Endodermal cell (in vitro differentiated cells): ENCODE measurements around the gene ZNF446. TPM values are rescaled to one million over a fixed set of nuclear protein-coding genes. Genes with fewer than 3 reads are reported as not detected.

Source experiments
- DNase-seq: peaks from one replicate; pipeline ENCODE4 v3.0.0-alpha.2; 2017
- H3K27ac ChIP-seq: 2 replicates; pipeline ENCODE4 v1.5.1; 2013; ENCODE audit warnings: mild to moderate bottlenecking, low read depth, low read length, moderate library complexity
- H3K27me3 ChIP-seq: 2 replicates; pipeline ENCODE4 v1.6.1; 2013; ENCODE audit warnings: mild to moderate bottlenecking, low read length, moderate library complexity; ENCODE audit not compliant: insufficient read depth, control insufficient read depth, poor library complexity, severe bottlenecking
- H3K36me3 ChIP-seq: 2 replicates; pipeline ENCODE4 v1.7.0; 2013; ENCODE audit warnings: mild to moderate bottlenecking, low read length, moderate library complexity; ENCODE audit not compliant: control insufficient read depth, insufficient read depth
- H3K4me1 ChIP-seq: one replicate; pipeline ENCODE4 v1.7.0; 2013; ENCODE audit warnings: low read length; ENCODE audit not compliant: control insufficient read depth, insufficient read depth
- H3K4me3 ChIP-seq: 2 replicates; pipeline ENCODE4 v1.5.1; 2013; ENCODE audit warnings: mild to moderate bottlenecking, low read length, moderate library complexity
- H3K9ac ChIP-seq: 2 replicates; pipeline ENCODE4 v1.6.1; 2013; ENCODE audit warnings: mild to moderate bottlenecking, low read length, moderate library complexity; ENCODE audit not compliant: poor library complexity, severe bottlenecking; ENCODE audit errors: extremely low read depth
- H3K9me3 ChIP-seq: 2 replicates; pipeline ENCODE4 v1.6.1; 2013; ENCODE audit warnings: mild to moderate bottlenecking, low read length, moderate library complexity; ENCODE audit not compliant: control insufficient read depth
- H3K27ac Mint-ChIP-seq: 2 replicates; pipeline ENCODE4 v1.8.0; 2020; ENCODE audit warnings: mixed read lengths
- H3K27me3 Mint-ChIP-seq: 2 replicates; pipeline ENCODE4 v1.8.0; 2021; ENCODE audit warnings: mild to moderate bottlenecking, mixed read lengths; ENCODE audit not compliant: insufficient read depth
- H3K36me3 Mint-ChIP-seq: 2 replicates; pipeline ENCODE4 v1.8.0; 2020; ENCODE audit warnings: low read depth, mixed read lengths
- H3K4me1 Mint-ChIP-seq: 2 replicates; pipeline ENCODE4 v1.8.0; 2020; ENCODE audit warnings: mixed read lengths
- H3K4me3 Mint-ChIP-seq: 2 replicates; pipeline ENCODE4 v1.8.0; 2020; ENCODE audit warnings: mild to moderate bottlenecking, moderate library complexity, mixed read lengths
- H3K9me3 Mint-ChIP-seq: 2 replicates; pipeline ENCODE4 v1.8.0; 2020; ENCODE audit warnings: mild to moderate bottlenecking, mixed read lengths
- CTCF ChIP-seq: fragments of 200-600 bp; sonication (generic); conservative IDR thresholded peaks from 2 replicates; pipeline ENCODE4 v1.5.0; 2021; ENCODE audit warnings: antibody characterized with exemption, mild to moderate bottlenecking
- WGBS, 2 experiments: methylation state at CpG; one replicate each; pipeline versions ENCODE4 v1.1.5 to v1.1.7; 2013; ENCODE audit warnings: missing lambda C conversion rate in 2 of 2, mixed read lengths in 1 of 2; ENCODE audit not compliant: insufficient coverage in 1 of 2, insufficient read length in 1 of 2; 5-methylcytosine and 5-hydroxymethylcytosine counted together
- total RNA-seq, 2 donors: library from RNA; stranded (reverse); fragmentation: NEBNext Ultra II Directional in 1 of 2; extraction: Animal tissue kit (Norgen Biotek cat#: 25700) in 1 of 2; gene quantifications; 2 replicates in 1 of 2; 3 replicates in 1 of 2; pipeline ENCODE4 v1.2.1, GENCODE V29; 2021

The ZNF446 gene
- total RNA-seq, 2 donors from 2014 or later: 10.4 to 10.7 TPM

GRCh38 chr19:58474997-58475713, 997 bp upstream of the ZNF446 start:
- H3K4me1 Mint-ChIP-seq: peaks cover 11% of the 10 kb centered on the region

DNA sequence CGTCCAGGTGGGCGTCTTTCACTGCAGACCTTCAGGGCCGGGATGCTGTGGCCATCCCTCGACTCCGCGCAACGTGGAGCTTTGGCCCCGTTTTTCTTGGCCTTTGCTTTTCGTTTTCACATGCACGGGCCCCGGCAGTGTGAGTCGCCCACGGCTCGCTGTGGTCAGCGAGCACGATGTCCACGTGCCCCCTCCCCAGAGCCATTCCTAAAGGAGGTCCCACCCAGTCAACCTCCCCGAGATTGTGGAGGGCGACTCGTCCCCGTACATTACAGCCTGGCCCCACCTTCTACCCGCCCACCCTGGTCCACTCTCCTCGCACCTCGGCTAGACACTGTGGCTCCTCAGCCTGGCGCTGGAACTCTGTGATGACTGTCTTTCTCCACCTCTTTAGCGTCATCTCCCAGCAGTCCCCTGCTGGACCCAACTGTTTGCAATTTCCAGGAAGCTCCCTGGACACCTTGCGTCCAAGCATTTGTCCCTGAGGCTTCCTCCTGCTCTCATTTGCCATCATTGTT, 405 bp downstream of the ZNF446 start:
- H3K4me1 Mint-ChIP-seq: peaks cover 11% of the 10 kb centered on the region
- H3K4me3 ChIP-seq: peak overlapping the region; percentile 91
- 11 to 20% methylated on average over 11 to 27 of the region's 27 CpGs for WGBS, 2 experiments
- H3K27ac Mint-ChIP-seq: peak overlapping the region; percentile 77
- DNase-seq: no peak
- peaks cover 5% of the 10 kb centered on the region for H3K27me3 Mint-ChIP-seq
- H3K27ac ChIP-seq: peak overlapping the region; percentile 80
- no peaks in the 10 kb centered on the region for H3K9me3 ChIP-seq
- no peaks in the 10 kb centered on the region for H3K27me3 ChIP-seq
- peak overlapping the region; percentile 81 for H3K4me3 Mint-ChIP-seq
- H3K9me3 Mint-ChIP-seq: no peaks in the 10 kb centered on the region
- H3K36me3 ChIP-seq: peaks cover 21% of the 10 kb centered on the region
- peak overlapping the region; percentile 46 for H3K9ac ChIP-seq
- H3K4me1 ChIP-seq: peaks cover 11% of the 10 kb centered on the region
- H3K36me3 Mint-ChIP-seq: peaks cover 16% of the 10 kb centered on the region
- no peak for TF ChIP-seq CTCF

More at GRCh38 chr19:58474997-58475713, 997 bp upstream of the ZNF446 start:
- Mint-ChIP-seq H3K4me3 (peak overlapping the region; percentile 81), H3K27ac (peak overlapping the region; percentile 97), H3K27me3 (peaks cover 5% of the 10 kb centered on the region), H3K36me3 (peaks cover 21% of the 10 kb centered on the region), H3K9me3 (no peaks in the 10 kb centered on the region)
- WGBS, 2 experiments: 31 to 40% methylated on average over 19 to 27 of the region's 27 CpGs
- Histone ChIP-seq H3K27ac (peak overlapping the region; percentile 80), H3K9me3 (no peaks in the 10 kb centered on the region), H3K4me3 (peak overlapping the region; percentile 91), H3K27me3 (no peaks in the 10 kb centered on the region), H3K4me1 (peaks cover 11% of the 10 kb centered on the region), H3K9ac (peak overlapping the region; percentile 46), H3K36me3 (peaks cover 21% of the 10 kb centered on the region)
- DNase-seq: no peak
- no peak for TF ChIP-seq CTCF

GRCh38 chr19:58477130-58477529, 978 bp downstream of the ZNF446 start:
- Histone ChIP-seq H3K27ac (no peak overlapping the region), H3K27me3 (no peaks in the 10 kb centered on the region), H3K9me3 (no peaks in the 10 kb centered on the region), H3K36me3 (peaks cover 18% of the 10 kb centered on the region), H3K4me3 (peak overlapping the region; percentile 91), H3K4me1 (peaks cover 11% of the 10 kb centered on the region), H3K9ac (no peak overlapping the region)
- no peak for DNase-seq
- Mint-ChIP-seq H3K36me3 (peaks cover 16% of the 10 kb centered on the region), H3K4me1 (peaks cover 11% of the 10 kb centered on the region), H3K9me3 (no peaks in the 10 kb centered on the region), H3K27me3 (peaks cover 5% of the 10 kb centered on the region), H3K27ac (peak overlapping the region; percentile 77), H3K4me3 (peak overlapping the region; percentile 81)
- no peak for TF ChIP-seq CTCF
- WGBS, 2 experiments: 93 to 95% methylated on average over 15 of the region's 15 CpGs
